T-cell (primary cell): ENCODE measurements around the gene CRYAB. TPM values are rescaled to one million over a fixed set of nuclear protein-coding genes. Genes with fewer than 3 reads are reported as not detected.

ENCODE experiments used
- ATAC-seq, 4 experiments: fragments of 200-7000 bp in 3 of 4; fragments of 150-1000 bp in 1 of 4; cut with Tn5 transposase; replicated peaks in 1 of 4; 1 replicate in 3 of 4; 2 replicates in 1 of 4; pipeline ENCODE4 v1.10.0; 2021; ENCODE audit warnings: moderate library complexity in 3 of 4, mild to moderate bottlenecking in 2 of 4, moderate number of reproducible peaks in 1 of 4
- CTCF ChIA-PET, 2 donors: fragments of 300-600 bp; sonication (Branson Sonifier 250); formaldehyde crosslinking; loops; one replicate each; lab custom pipeline; 2022; ENCODE audit warnings: antibody characterized with exemption in 2 of 2; lab: Charles Lee
- POLR2A ChIA-PET, 2 donors: fragments of 300-600 bp; sonication (Branson Sonifier 250); formaldehyde crosslinking; loops; one replicate each; lab custom pipeline; 2022; ENCODE audit warnings: antibody characterized with exemption in 2 of 2; lab: Charles Lee
- DNase-seq, 35 experiments: peaks; one replicate each; pipeline versions ENCODE4 v3.0.0 to v3.0.0-alpha.2; 2013 to 2023
- H3K27ac ChIP-seq: one replicate; pipeline ENCODE4 v1.5.1; 2013; ENCODE audit warnings: low read length
- H3K27me3 ChIP-seq, 2 experiments: replicated peaks in 1 of 2; 1 replicate in 1 of 2; 2 replicates in 1 of 2; pipeline versions ENCODE4 v1.6.1 to v1.7.0; 2013; ENCODE audit warnings: low read length in 1 of 2, mixed read lengths in 1 of 2; ENCODE audit not compliant: control insufficient read depth in 2 of 2, insufficient read depth in 2 of 2; ENCODE audit errors: extremely low read depth in 1 of 2
- H3K36me3 ChIP-seq, 2 donors: 1 replicate in 1 of 2; 2 replicates in 1 of 2; pipeline versions ENCODE4 v1.6.1 to v1.7.0; 2013; ENCODE audit warnings: low read length in 1 of 2; ENCODE audit not compliant: control insufficient read depth in 2 of 2, insufficient read depth in 1 of 2; ENCODE audit errors: extremely low read depth in 1 of 2
- H3K4me1 ChIP-seq, 2 experiments: 1 replicate in 1 of 2; 2 replicates in 1 of 2; pipeline versions ENCODE4 v1.6.1 to v1.7.0; 2013; ENCODE audit warnings: low read length in 2 of 2, mixed read lengths in 1 of 2; ENCODE audit not compliant: insufficient read depth in 2 of 2, control insufficient read depth in 1 of 2; ENCODE audit errors: extremely low read depth in 1 of 2
- H3K4me3 ChIP-seq, 2 donors: 1 replicate in 1 of 2; 2 replicates in 1 of 2; pipeline versions ENCODE4 v1.5.1 to v1.7.0; 2013; ENCODE audit warnings: mild to moderate bottlenecking in 2 of 2, low read length in 1 of 2, moderate library complexity in 1 of 2; ENCODE audit not compliant: control insufficient read depth in 1 of 2; ENCODE audit errors: extremely low read depth in 1 of 2
- H3K9me3 ChIP-seq: 2 replicates; pipeline ENCODE4 v1.7.0; 2013
- H3K27ac Mint-ChIP-seq, 2 donors: one replicate each; pipeline ENCODE4 v1.8.0; 2020 to 2021; ENCODE audit warnings: mild to moderate bottlenecking in 2 of 2, mixed read lengths in 2 of 2
- H3K27me3 Mint-ChIP-seq, 2 donors: one replicate each; pipeline ENCODE4 v1.8.0; 2021 to 2022; ENCODE audit warnings: mixed read lengths in 2 of 2
- H3K36me3 Mint-ChIP-seq: one replicate; pipeline ENCODE4 v1.8.0; 2021; ENCODE audit warnings: mixed read lengths
- H3K4me1 Mint-ChIP-seq, 3 donors: one replicate each; pipeline ENCODE4 v1.8.0; 2020 to 2022; ENCODE audit warnings: mixed read lengths in 3 of 3, mild to moderate bottlenecking in 1 of 3
- H3K4me3 Mint-ChIP-seq, 3 donors: one replicate each; pipeline ENCODE4 v1.8.0; 2020 to 2022; ENCODE audit warnings: mild to moderate bottlenecking in 3 of 3, mixed read lengths in 3 of 3, moderate library complexity in 3 of 3
- H3K9me3 Mint-ChIP-seq, 3 donors: one replicate each; pipeline ENCODE4 v1.8.0; 2020 to 2022; ENCODE audit warnings: mixed read lengths in 3 of 3
- WGBS: methylation state at CpG from one replicate; pipeline ENCODE4 v1.1.5; 2013; ENCODE audit warnings: missing lambda C conversion rate; ENCODE audit not compliant: insufficient coverage; 5-methylcytosine and 5-hydroxymethylcytosine counted together
- total RNA-seq, 35 experiments: library from RNA in 6 of 35; stranded (reverse) in 6 of 35; fragments of 120-200 nt in 1 of 35; gene quantifications; one replicate each; pipeline versions ENCODE4 v1.2.1 to v1.2.4 and lab custom pipeline; 2013 to 2026

Gene CRYAB
- total RNA-seq (under 1 TPM in 2 of 5 donors, not detected in 3; 0.38 to 0.49 TPM), total RNA-seq (lab: John Stamatoyannopoulos, UW) (0 to 0.12 (median 0) reads per million in 29 experiments)
- total RNA-seq (2013): 0.59 TPM

- no peak for ATAC-seq
- POLR2A ChIA-PET: interaction anchor here in 1 of 2 donors (0.5 to 0.6 kb wide), 2 partner anchors 22 to 151 kb away, joined by 5 to 7 read pairs; no protein-coding TSS in a partner anchor
- H3K27me3 Mint-ChIP-seq: peaks cover 46 to 60% of the 10 kb centered on the region in 2 donors
- Histone ChIP-seq H3K9me3 (no peaks in the 10 kb centered on the region), H3K4me1 (peaks cover 0 to 4% of the 10 kb centered on the region in 2 experiments), H3K27ac (no peak within 1 kb of the TSS), H3K36me3 (no peaks in the 10 kb centered on the region), H3K4me3 (no peak within 1 kb of the TSS), H3K27me3 (peaks cover 12 to 44% of the 10 kb centered on the region in 2 experiments)
- no peaks in the 10 kb centered on the region for H3K36me3 Mint-ChIP-seq
- H3K9me3 Mint-ChIP-seq: no peaks in the 10 kb centered on the region
- no peak within 1 kb of the TSS for H3K4me3 Mint-ChIP-seq
- no peak within 1 kb of the TSS for H3K27ac Mint-ChIP-seq
- no peaks in the 10 kb centered on the region for H3K4me1 Mint-ChIP-seq
- DNase-seq: no peak
- CTCF ChIA-PET: no interaction called here
- WGBS: 87% methylated on average over 8 of the region's 17 CpGs
These were observed at the start of gene CRYAB for GRCh38 chr11:111911563-111912401. Gene CRYAB (minus strand): TSS chr11:111911770. CDS start chr11:111911724, 46 bp downstream.

GRCh38 chr11:111960916-111961315, 49.3 kb upstream of the CRYAB start:
- H3K36me3 Mint-ChIP-seq: no peaks in the 10 kb centered on the region
- CTCF ChIA-PET: no interaction called here
- 81% methylated on average over 4 of the region's 5 CpGs for WGBS

GRCh38 chr11:111957663-111958444, 46.3 kb upstream of the CRYAB start:
- Histone ChIP-seq H3K27ac (no peak overlapping the region), H3K36me3 (peaks cover 0 to 5% of the 10 kb centered on the region in 2 donors), H3K4me3 (no peak overlapping the region), H3K4me1 (no peaks in the 10 kb centered on the region), H3K9me3 (no peaks in the 10 kb centered on the region), H3K27me3 (no peaks in the 10 kb centered on the region)
- Mint-ChIP-seq H3K4me3 (no peak overlapping the region), H3K27ac (no peak overlapping the region), H3K36me3 (no peaks in the 10 kb centered on the region), H3K4me1 (no peaks in the 10 kb centered on the region), H3K9me3 (no peaks in the 10 kb centered on the region), H3K27me3 (no peaks in the 10 kb centered on the region)
- ATAC-seq: no peak
- CTCF ChIA-PET: no interaction called here
- POLR2A ChIA-PET: no interaction called here
- WGBS: 93% methylated on average over 12 of the region's 12 CpGs
- DNase-seq: no peak

More at GRCh38 chr11:111960916-111961315, 49.3 kb upstream of the CRYAB start:
- Mint-ChIP-seq H3K27ac (no peak overlapping the region), H3K4me1 (no peaks in the 10 kb centered on the region), H3K4me3 (no peak overlapping the region), H3K27me3 (no peaks in the 10 kb centered on the region), H3K9me3 (no peaks in the 10 kb centered on the region)
- Histone ChIP-seq H3K9me3 (no peaks in the 10 kb centered on the region), H3K27ac (no peak overlapping the region), H3K36me3 (peaks cover 0 to 5% of the 10 kb centered on the region in 2 donors), H3K27me3 (no peaks in the 10 kb centered on the region), H3K4me1 (no peaks in the 10 kb centered on the region), H3K4me3 (no peak overlapping the region)
- no peak for DNase-seq
- POLR2A ChIA-PET: interaction anchor here in 1 of 2 donors (0.5 kb wide), 1 partner anchor 370 kb away, joined by 3 read pairs; no protein-coding TSS in a partner anchor
- ATAC-seq: no peak

GRCh38 chr11:111954154-111954553, 42.6 kb upstream of the CRYAB start:
- Histone ChIP-seq H3K27ac (no peak overlapping the region), H3K4me3 (no peak overlapping the region), H3K4me1 (no peaks in the 10 kb centered on the region), H3K9me3 (no peaks in the 10 kb centered on the region), H3K27me3 (no peaks in the 10 kb centered on the region), H3K36me3 (peaks cover 0 to 5% of the 10 kb centered on the region in 2 donors)
- ChIA-PET POLR2A (no interaction called here), CTCF (interaction anchor here (1.0 to 1.3 kb wide), 2 partner anchors 8 to 28 kb away, joined by 4 read pairs; no protein-coding TSS in a partner anchor)
- no peak overlapping the region for H3K27ac Mint-ChIP-seq
- peaks cover 0 to 6% (median 0%) of the 10 kb centered on the region in 3 donors for H3K4me1 Mint-ChIP-seq
- H3K9me3 Mint-ChIP-seq: no peaks in the 10 kb centered on the region
- H3K4me3 Mint-ChIP-seq: no peak overlapping the region
- WGBS: 80% methylated on average over 1 of the region's 4 CpGs
- DNase-seq (no peak), ATAC-seq (no peak)
- no peaks in the 10 kb centered on the region for H3K27me3 Mint-ChIP-seq
- H3K36me3 Mint-ChIP-seq: no peaks in the 10 kb centered on the region

GRCh38 chr11:111951565-111951964, 40.0 kb upstream of the CRYAB start:
- Histone ChIP-seq H3K27ac (no peak overlapping the region), H3K4me1 (no peaks in the 10 kb centered on the region), H3K9me3 (no peaks in the 10 kb centered on the region), H3K36me3 (no peaks in the 10 kb centered on the region), H3K27me3 (no peaks in the 10 kb centered on the region), H3K4me3 (no peak overlapping the region)
- Mint-ChIP-seq H3K4me1 (peaks cover 0 to 9% (median 5%) of the 10 kb centered on the region in 3 donors), H3K9me3 (no peaks in the 10 kb centered on the region), H3K27me3 (no peaks in the 10 kb centered on the region), H3K36me3 (no peaks in the 10 kb centered on the region), H3K27ac (no peak overlapping the region), H3K4me3 (no peak overlapping the region)
- 100% methylated on average over 1 of the region's 3 CpGs for WGBS
- CTCF ChIA-PET: no interaction called here
- DNase-seq (no peak), ATAC-seq (no peak)
- POLR2A ChIA-PET: no interaction called here
